Tibial nerve (tissue), 4 donors: ENCODE results near the gene AHSG. TPM values are rescaled to one million over a fixed set of nuclear protein-coding genes. Genes with fewer than 3 reads are reported as not detected.
"Not testable (repeated sequence)": the region's sequence is repeated elsewhere in the genome, so short reads cannot be mapped to it uniquely, and the experiment has no call there.

Source experiments
- DNase-seq, 2 donors: peaks; one replicate each; pipeline ENCODE4 v3.0.0-alpha.2; 2019; ENCODE audit warnings: low spot score in 2 of 2
- H3K27ac ChIP-seq, 4 donors: fragments of 200-600 bp; sonication (generic) in 3 of 4; one replicate each; pipeline ENCODE4 v1.5.1; 2017 to 2019; ENCODE audit warnings: mild to moderate bottlenecking in 1 of 4
- H3K27me3 ChIP-seq, 2 donors: fragments of 200-600 bp; sonication (generic) in 1 of 2; one replicate each; pipeline versions ENCODE4 v1.5.1 to v1.6.0; 2017 to 2019
- H3K36me3 ChIP-seq, 3 donors: fragments of 200-600 bp; sonication (generic); one replicate each; pipeline ENCODE4 v1.5.1; 2018 to 2019
- H3K4me1 ChIP-seq, 4 donors: fragments of 200-600 bp; sonication (generic) in 3 of 4; one replicate each; pipeline ENCODE4 v1.5.1; 2017 to 2019
- H3K4me3 ChIP-seq, 4 donors: fragments of 200-600 bp; sonication (generic) in 3 of 4; one replicate each; pipeline ENCODE4 v1.5.1; 2017 to 2019; ENCODE audit warnings: mild to moderate bottlenecking in 1 of 4, moderate library complexity in 1 of 4
- H3K9me3 ChIP-seq, 4 donors: fragments of 200-600 bp; sonication (generic) in 3 of 4; one replicate each; pipeline ENCODE4 v1.5.1; 2017 to 2019
- EP300 ChIP-seq, 2 donors: sonication (generic); formaldehyde crosslinking; IDR thresholded peaks; one replicate each; pipeline ENCODE4 v1.6.1; 2017; ENCODE audit warnings: antibody characterized with exemption in 2 of 2, mild to moderate bottlenecking in 1 of 2
- POLR2A ChIP-seq, 2 donors: fragments of 450-650 bp; IDR thresholded peaks; one replicate each; pipeline ENCODE4 v1.6.1; 2017; ENCODE audit warnings: antibody characterized with exemption in 2 of 2, mild to moderate bottlenecking in 2 of 2, moderate library complexity in 2 of 2
- WGBS, 2 donors: methylation state at CpG; one replicate each; pipeline ENCODE4 v1.1.5; 2018; 5-methylcytosine and 5-hydroxymethylcytosine counted together
- total RNA-seq, 4 donors: library from RNA; depleted of rRNA; stranded (reverse); fragments of >200 nt; gene quantifications; one replicate each; pipeline ENCODE4 v1.1.0, GENCODE V29; 2016
- TF ChIP-seq, protein P1 (sequence below), 5 experiments: fragments of 200-600 bp in 3 of 5; fragments of 450-650 bp in 2 of 5; sonication (generic) in 3 of 5; IDR thresholded peaks; one replicate each; pipeline ENCODE4 v1.5.1; 2016 to 2019; ENCODE audit warnings: antibody characterized with exemption in 5 of 5, mild to moderate bottlenecking in 3 of 5, moderate library complexity in 2 of 5

AHSG gene
- total RNA-seq, 4 donors from 2014 or later = not detected

DNA sequence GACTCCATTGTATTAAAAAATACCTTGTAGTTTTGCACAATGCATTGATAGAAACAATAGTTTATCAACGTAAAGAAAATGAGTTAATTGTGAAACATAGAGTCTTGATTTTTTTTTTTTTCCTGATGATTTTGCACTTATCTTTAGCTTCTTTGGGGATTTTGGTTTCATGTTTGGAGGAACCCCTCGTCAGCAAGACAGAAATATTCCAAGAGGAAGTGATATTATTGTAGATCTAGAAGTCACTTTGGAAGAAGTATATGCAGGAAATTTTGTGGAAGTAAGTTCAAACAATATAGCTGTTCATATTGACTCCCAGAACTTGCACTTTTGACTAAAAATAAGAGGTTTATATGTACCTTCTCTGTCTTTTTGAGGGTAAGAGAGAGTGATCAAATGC lies 35.3 kb upstream of the AHSG start:
- Histone ChIP-seq H3K9me3 (no peaks in the 10 kb centered on the region), H3K4me1 (peaks cover 0 to 8% (median 0%) of the 10 kb centered on the region in 4 donors), H3K36me3 (peaks cover 0 to 97% (median 8%) of the 10 kb centered on the region in 3 donors), H3K4me3 (no peak overlapping the region), H3K27me3 (no peaks in the 10 kb centered on the region), H3K27ac (no peak overlapping the region)
- no peak for DNase-seq
- 68 to 72% methylated on average over 2 of the region's 2 CpGs for WGBS, 2 donors
- TF ChIP-seq POLR2A (IDR thresholded peaks at IDR 0.05) (no peak), EP300 (IDR thresholded peaks at IDR 0.05) (no peak)
- TF ChIP-seq, protein P1, sequence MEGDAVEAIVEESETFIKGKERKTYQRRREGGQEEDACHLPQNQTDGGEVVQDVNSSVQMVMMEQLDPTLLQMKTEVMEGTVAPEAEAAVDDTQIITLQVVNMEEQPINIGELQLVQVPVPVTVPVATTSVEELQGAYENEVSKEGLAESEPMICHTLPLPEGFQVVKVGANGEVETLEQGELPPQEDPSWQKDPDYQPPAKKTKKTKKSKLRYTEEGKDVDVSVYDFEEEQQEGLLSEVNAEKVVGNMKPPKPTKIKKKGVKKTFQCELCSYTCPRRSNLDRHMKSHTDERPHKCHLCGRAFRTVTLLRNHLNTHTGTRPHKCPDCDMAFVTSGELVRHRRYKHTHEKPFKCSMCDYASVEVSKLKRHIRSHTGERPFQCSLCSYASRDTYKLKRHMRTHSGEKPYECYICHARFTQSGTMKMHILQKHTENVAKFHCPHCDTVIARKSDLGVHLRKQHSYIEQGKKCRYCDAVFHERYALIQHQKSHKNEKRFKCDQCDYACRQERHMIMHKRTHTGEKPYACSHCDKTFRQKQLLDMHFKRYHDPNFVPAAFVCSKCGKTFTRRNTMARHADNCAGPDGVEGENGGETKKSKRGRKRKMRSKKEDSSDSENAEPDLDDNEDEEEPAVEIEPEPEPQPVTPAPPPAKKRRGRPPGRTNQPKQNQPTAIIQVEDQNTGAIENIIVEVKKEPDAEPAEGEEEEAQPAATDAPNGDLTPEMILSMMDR (IDR thresholded peaks at IDR 0.05) = no peak

DNA sequence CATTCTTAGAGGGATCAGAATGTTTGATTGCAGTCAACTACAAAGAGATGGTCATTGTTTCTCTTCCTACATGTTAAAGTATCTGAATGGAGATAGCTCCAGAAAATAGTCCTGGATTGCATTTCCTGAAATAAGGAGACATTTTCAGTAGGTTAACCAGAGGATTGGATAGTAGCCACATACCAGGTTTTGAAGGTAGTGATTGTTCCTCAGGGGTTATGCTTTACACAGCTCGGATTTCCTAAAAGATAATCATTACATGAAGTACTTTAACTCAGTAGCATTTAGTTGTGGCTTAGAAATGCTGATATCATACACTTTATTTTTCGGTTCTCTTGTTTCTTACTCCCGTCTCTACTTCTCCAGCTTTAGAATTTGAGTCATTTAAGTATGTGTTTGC lies 32.1 kb upstream of the AHSG start:
- peaks cover 0 to 4% (median 0%) of the 10 kb centered on the region in 4 donors for H3K4me1 ChIP-seq
- DNase-seq = no peak
- 86 to 90% methylated on average over 3 of the region's 3 CpGs for WGBS, 2 donors
- H3K27ac ChIP-seq = no peak overlapping the region
- no peaks in the 10 kb centered on the region for H3K9me3 ChIP-seq
- H3K36me3 ChIP-seq = peaks cover 0 to 100% (median 11%) of the 10 kb centered on the region in 3 donors
- H3K27me3 ChIP-seq = no peaks in the 10 kb centered on the region
- TF ChIP-seq EP300 (IDR thresholded peaks at IDR 0.05) = no peak
- TF ChIP-seq POLR2A (IDR thresholded peaks at IDR 0.05) = no peak
- TF ChIP-seq, protein P1 (IDR thresholded peaks at IDR 0.05) = no peak
- no peak overlapping the region for H3K4me3 ChIP-seq

DNA sequence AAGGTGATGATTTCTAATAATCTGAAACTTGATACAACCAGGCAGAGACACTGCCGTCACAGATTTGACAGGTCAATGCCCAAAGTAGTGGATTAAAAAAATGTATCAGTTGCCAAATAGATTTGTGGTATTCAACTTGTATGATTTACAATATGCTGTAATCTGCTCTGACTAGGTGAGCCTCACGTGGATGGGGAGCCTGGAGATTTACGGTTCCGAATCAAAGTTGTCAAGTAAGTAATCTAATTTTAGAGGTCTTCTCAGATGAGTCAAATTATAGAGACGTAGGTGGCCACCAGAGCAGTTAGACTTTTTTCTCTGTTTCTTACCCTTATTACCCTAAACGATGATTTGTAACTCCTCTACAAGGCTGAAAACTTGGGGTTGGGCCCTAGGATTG lies 30.3 kb upstream of the AHSG start:
- TF ChIP-seq, protein P1 (IDR thresholded peaks at IDR 0.05) = no peak
- TF ChIP-seq POLR2A (IDR thresholded peaks at IDR 0.05) (no peak), EP300 (IDR thresholded peaks at IDR 0.05) (no peak)
- Histone ChIP-seq H3K27ac (no peak overlapping the region), H3K4me1 (no peaks in the 10 kb centered on the region), H3K27me3 (no peaks in the 10 kb centered on the region), H3K4me3 (no peak overlapping the region), H3K9me3 (no peaks in the 10 kb centered on the region), H3K36me3 (peaks cover 0 to 88% (median 6%) of the 10 kb centered on the region in 3 donors)
- 94 to 95% methylated on average over 6 of the region's 6 CpGs for WGBS, 2 donors
- no peak for DNase-seq

DNA sequence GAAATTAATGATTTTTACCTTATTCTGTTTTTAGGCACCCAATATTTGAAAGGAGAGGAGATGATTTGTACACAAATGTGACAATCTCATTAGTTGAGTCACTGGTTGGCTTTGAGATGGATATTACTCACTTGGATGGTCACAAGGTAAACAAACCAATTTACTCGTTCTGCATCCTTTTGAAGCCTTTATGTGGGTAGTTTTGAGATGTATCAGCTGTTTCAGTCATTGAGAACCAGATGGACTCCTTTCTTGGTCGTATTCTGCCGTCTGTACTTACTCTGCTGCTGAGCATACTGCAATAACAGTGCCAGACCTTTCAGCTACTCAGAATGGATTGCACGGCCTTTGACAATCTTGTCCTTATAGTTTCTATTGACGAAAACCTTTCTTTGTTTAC lies 29.0 kb upstream of the AHSG start:
- Histone ChIP-seq H3K4me3 (no peak overlapping the region), H3K27ac (no peak overlapping the region), H3K36me3 (peaks cover 0 to 75% (median 6%) of the 10 kb centered on the region in 3 donors), H3K27me3 (no peaks in the 10 kb centered on the region), H3K9me3 (no peaks in the 10 kb centered on the region), H3K4me1 (no peaks in the 10 kb centered on the region)
- 71 to 76% methylated on average over 5 of the region's 5 CpGs for WGBS, 2 donors
- TF ChIP-seq, protein P1 (IDR thresholded peaks at IDR 0.05) = no peak
- TF ChIP-seq POLR2A (IDR thresholded peaks at IDR 0.05) (no peak), EP300 (IDR thresholded peaks at IDR 0.05) (no peak)
- no peak for DNase-seq

DNA sequence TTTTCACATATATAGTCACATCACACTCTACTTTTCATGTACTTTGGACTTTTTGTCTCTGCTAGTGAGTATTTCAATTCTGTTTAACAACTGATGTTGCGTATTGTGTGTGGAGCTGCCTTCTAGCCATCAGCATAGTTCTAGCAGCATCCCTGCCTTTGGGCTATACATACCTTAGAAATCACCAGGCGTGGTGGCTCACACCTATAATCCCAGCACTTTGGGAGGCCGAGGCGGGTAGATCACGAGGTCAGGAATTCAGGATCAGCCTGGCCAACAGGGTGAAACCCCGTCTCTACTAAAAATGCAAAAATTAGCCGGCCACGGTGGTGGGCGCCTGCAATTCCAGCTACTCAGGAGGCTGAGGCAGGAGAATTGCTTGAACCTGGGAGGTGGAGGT lies 26.6 kb upstream of the AHSG start:
- H3K4me3 ChIP-seq, H3K27ac ChIP-seq, H3K27me3 ChIP-seq, H3K9me3 ChIP-seq, DNase-seq, H3K4me1 ChIP-seq: not testable (repeated sequence)
- WGBS, 2 donors = 90 to 94% methylated on average over 9 of the region's 9 CpGs
- peaks cover 0 to 51% (median 6%) of the 10 kb centered on the region in 3 donors for H3K36me3 ChIP-seq

DNA sequence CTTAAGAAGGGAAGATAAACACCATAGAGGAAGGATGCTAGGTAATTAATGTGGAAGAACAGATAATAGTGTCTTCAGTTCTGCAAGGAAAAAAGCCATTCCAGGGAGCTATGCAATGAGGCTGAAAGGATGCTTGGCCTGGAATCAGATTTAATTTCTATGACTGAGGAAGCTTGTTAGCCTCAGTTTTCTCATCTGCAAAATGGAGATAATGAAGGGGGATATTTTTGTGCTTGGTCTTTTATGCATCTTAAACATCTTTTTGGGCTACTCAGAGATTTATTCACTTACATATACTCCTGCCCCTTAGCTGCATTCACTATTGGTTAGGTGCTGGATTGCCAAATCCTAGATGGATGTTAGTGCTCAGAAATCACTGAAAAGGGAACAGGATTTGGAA lies 25.7 kb upstream of the AHSG start:
- no peak for DNase-seq
- no peaks in the 10 kb centered on the region for H3K27me3 ChIP-seq
- H3K4me1 ChIP-seq = no peaks in the 10 kb centered on the region
- peaks cover 0 to 42% (median 6%) of the 10 kb centered on the region in 3 donors for H3K36me3 ChIP-seq
- H3K9me3 ChIP-seq = no peaks in the 10 kb centered on the region
- TF ChIP-seq POLR2A (IDR thresholded peaks at IDR 0.05) (no peak), EP300 (IDR thresholded peaks at IDR 0.05) (no peak)
- TF ChIP-seq, protein P1 (IDR thresholded peaks at IDR 0.05) = no peak
- no peak overlapping the region for H3K27ac ChIP-seq
- no peak overlapping the region for H3K4me3 ChIP-seq
